Measurements from ENCODE around the gene GPX8.

- TF ChIP-seq ZNF260 (CRISPR knock-in tag; IDR thresholded peaks at IDR 0.05; ENCODE audit: borderline replicate concordance, low read depth) = no peak
- no peak for TF ChIP-seq YY1 (IDR thresholded peaks at IDR 0.05; ENCODE audit: insufficient read depth, insufficient replicate concordance, low read depth, low read length)
- no peak for TF ChIP-seq HOXA7 (CRISPR knock-in tag; IDR thresholded peaks at IDR 0.05)
- TF ChIP-seq, protein P1, sequence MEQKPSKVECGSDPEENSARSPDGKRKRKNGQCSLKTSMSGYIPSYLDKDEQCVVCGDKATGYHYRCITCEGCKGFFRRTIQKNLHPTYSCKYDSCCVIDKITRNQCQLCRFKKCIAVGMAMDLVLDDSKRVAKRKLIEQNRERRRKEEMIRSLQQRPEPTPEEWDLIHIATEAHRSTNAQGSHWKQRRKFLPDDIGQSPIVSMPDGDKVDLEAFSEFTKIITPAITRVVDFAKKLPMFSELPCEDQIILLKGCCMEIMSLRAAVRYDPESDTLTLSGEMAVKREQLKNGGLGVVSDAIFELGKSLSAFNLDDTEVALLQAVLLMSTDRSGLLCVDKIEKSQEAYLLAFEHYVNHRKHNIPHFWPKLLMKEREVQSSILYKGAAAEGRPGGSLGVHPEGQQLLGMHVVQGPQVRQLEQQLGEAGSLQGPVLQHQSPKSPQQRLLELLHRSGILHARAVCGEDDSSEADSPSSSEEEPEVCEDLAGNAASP (CRISPR knock-in tag; IDR thresholded peaks at IDR 0.05; ENCODE audit: borderline replicate concordance) = no peak
- TF ChIP-seq, protein P2, sequence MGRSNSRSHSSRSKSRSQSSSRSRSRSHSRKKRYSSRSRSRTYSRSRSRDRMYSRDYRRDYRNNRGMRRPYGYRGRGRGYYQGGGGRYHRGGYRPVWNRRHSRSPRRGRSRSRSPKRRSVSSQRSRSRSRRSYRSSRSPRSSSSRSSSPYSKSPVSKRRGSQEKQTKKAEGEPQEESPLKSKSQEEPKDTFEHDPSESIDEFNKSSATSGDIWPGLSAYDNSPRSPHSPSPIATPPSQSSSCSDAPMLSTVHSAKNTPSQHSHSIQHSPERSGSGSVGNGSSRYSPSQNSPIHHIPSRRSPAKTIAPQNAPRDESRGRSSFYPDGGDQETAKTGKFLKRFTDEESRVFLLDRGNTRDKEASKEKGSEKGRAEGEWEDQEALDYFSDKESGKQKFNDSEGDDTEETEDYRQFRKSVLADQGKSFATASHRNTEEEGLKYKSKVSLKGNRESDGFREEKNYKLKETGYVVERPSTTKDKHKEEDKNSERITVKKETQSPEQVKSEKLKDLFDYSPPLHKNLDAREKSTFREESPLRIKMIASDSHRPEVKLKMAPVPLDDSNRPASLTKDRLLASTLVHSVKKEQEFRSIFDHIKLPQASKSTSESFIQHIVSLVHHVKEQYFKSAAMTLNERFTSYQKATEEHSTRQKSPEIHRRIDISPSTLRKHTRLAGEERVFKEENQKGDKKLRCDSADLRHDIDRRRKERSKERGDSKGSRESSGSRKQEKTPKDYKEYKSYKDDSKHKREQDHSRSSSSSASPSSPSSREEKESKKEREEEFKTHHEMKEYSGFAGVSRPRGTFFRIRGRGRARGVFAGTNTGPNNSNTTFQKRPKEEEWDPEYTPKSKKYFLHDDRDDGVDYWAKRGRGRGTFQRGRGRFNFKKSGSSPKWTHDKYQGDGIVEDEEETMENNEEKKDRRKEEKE (IDR thresholded peaks at IDR 0.05) = no peak
- no peak for TF ChIP-seq SMARCE1 (IDR thresholded peaks at IDR 0.05; ENCODE audit: borderline replicate concordance)
- TF ChIP-seq JUN (CRISPR knock-in tag; IDR thresholded peaks at IDR 0.05) = no peak
- TF ChIP-seq, protein P3, sequence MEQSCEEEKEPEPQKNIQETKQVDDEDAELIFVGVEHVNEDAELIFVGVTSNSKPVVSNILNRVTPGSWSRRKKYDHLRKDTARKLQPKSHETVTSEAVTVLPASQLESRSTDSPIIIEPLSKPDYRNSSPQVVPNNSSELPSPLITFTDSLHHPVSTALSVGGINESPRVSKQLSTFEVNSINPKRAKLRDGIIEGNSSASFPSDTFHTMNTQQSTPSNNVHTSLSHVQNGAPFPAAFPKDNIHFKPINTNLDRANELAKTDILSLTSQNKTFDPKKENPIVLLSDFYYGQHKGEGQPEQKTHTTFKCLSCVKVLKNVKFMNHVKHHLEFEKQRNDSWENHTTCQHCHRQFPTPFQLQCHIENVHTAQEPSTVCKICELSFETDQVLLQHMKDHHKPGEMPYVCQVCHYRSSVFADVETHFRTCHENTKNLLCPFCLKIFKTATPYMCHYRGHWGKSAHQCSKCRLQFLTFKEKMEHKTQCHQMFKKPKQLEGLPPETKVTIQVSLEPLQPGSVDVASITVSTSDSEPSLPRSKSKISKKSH (CRISPR knock-in tag; IDR thresholded peaks at IDR 0.05; ENCODE audit: borderline replicate concordance) = no peak
- no peak for TF ChIP-seq ZNF317 (CRISPR knock-in tag; IDR thresholded peaks at IDR 0.05)
- TF ChIP-seq EZH2 (conservative IDR thresholded peaks at IDR 0.05; ENCODE audit: low read depth, low read length) = no peak
Measured at GRCh38 chr5:55187370-55187769, 27.4 kb downstream of the GPX8 start.

All from HepG2 (cell line).